Nephron progenitor cell (in vitro differentiated cells): ENCODE data around the gene MLLT3.

Source experiments
- DNase-seq: peaks from one replicate; pipeline ENCODE4 v3.0.0; 2021
- H3K27ac Mint-ChIP-seq: 2 replicates; pipeline ENCODE4 v1.8.0; 2021; ENCODE audit warnings: mild to moderate bottlenecking, moderate library complexity, mixed read lengths
- H3K27me3 Mint-ChIP-seq: 2 replicates; pipeline ENCODE4 v1.8.0; 2021; ENCODE audit warnings: mild to moderate bottlenecking, low read depth, mixed read lengths; ENCODE audit not compliant: poor library complexity
- H3K36me3 Mint-ChIP-seq: 2 replicates; pipeline ENCODE4 v1.8.0; 2021; ENCODE audit warnings: low read depth, mixed read lengths
- H3K4me1 Mint-ChIP-seq: 2 replicates; pipeline ENCODE4 v1.8.0; 2021; ENCODE audit warnings: mixed read lengths
- H3K4me3 Mint-ChIP-seq: 2 replicates; pipeline ENCODE4 v1.8.0; 2021; ENCODE audit warnings: mild to moderate bottlenecking, moderate library complexity, mixed read lengths
- H3K9me3 Mint-ChIP-seq: 2 replicates; pipeline ENCODE4 v1.8.0; 2021; ENCODE audit warnings: mild to moderate bottlenecking, moderate library complexity, mixed read lengths
- CTCF ChIP-seq: fragments of 200-600 bp; sonication (generic); IDR thresholded peaks from 2 replicates; pipeline ENCODE4 v1.5.0; 2021; ENCODE audit warnings: antibody characterized with exemption

The MLLT3 gene

GRCh38 chr9:20606652-20607051 is 15.6 kb downstream of the MLLT3 start:
- Mint-ChIP-seq H3K4me3 (peak overlapping the region; percentile 81), H3K27me3 (no peaks in the 10 kb centered on the region), H3K9me3 (no peaks in the 10 kb centered on the region), H3K27ac (peak overlapping the region; percentile 96), H3K4me1 (peaks cover 95% of the 10 kb centered on the region), H3K36me3 (no peaks in the 10 kb centered on the region)
- no peak for DNase-seq
- TF ChIP-seq CTCF: no peak

GRCh38 chr9:20604562-20604961 is 17.7 kb downstream of the MLLT3 start:
- peaks cover 93% of the 10 kb centered on the region for H3K4me1 Mint-ChIP-seq
- H3K9me3 Mint-ChIP-seq: no peaks in the 10 kb centered on the region
- no peak for DNase-seq
- H3K27me3 Mint-ChIP-seq: no peaks in the 10 kb centered on the region
- H3K27ac Mint-ChIP-seq: peak overlapping the region; percentile 91
- H3K36me3 Mint-ChIP-seq: peaks cover 12% of the 10 kb centered on the region
- peak overlapping the region; percentile 56 for H3K4me3 Mint-ChIP-seq
- TF ChIP-seq CTCF: no peak

GRCh38 chr9:20603524-20604268 is 18.6 kb downstream of the MLLT3 start:
- TF ChIP-seq CTCF: no peak
- DNase-seq: no peak
- Mint-ChIP-seq H3K4me3 (peak overlapping the region; percentile 56), H3K27ac (peak overlapping the region; percentile 84), H3K36me3 (peaks cover 21% of the 10 kb centered on the region), H3K9me3 (no peaks in the 10 kb centered on the region), H3K27me3 (no peaks in the 10 kb centered on the region), H3K4me1 (peaks cover 87% of the 10 kb centered on the region)

GRCh38 chr9:20601292-20601691 is 21.0 kb downstream of the MLLT3 start:
- H3K27me3 Mint-ChIP-seq: no peaks in the 10 kb centered on the region
- no peak for TF ChIP-seq CTCF
- peaks cover 41% of the 10 kb centered on the region for H3K36me3 Mint-ChIP-seq
- peak overlapping the region; percentile 84 for H3K27ac Mint-ChIP-seq
- peaks cover 68% of the 10 kb centered on the region for H3K4me1 Mint-ChIP-seq
- DNase-seq: no peak
- H3K4me3 Mint-ChIP-seq: peak overlapping the region; percentile 66
- H3K9me3 Mint-ChIP-seq: peaks cover 8% of the 10 kb centered on the region

GRCh38 chr9:20599195-20599594 is 23.1 kb downstream of the MLLT3 start:
- H3K36me3 Mint-ChIP-seq: peaks cover 58% of the 10 kb centered on the region
- DNase-seq: no peak
- no peaks in the 10 kb centered on the region for H3K27me3 Mint-ChIP-seq
- H3K4me3 Mint-ChIP-seq: no peak overlapping the region
- peaks cover 49% of the 10 kb centered on the region for H3K4me1 Mint-ChIP-seq
- peaks cover 17% of the 10 kb centered on the region for H3K9me3 Mint-ChIP-seq
- H3K27ac Mint-ChIP-seq: peak overlapping the region; percentile 64
- no peak for TF ChIP-seq CTCF

- peaks cover 66% of the 10 kb centered on the region for H3K36me3 Mint-ChIP-seq
- H3K9me3 Mint-ChIP-seq: peaks cover 22% of the 10 kb centered on the region
- no peak overlapping the region for H3K4me3 Mint-ChIP-seq
- no peak for DNase-seq
- H3K4me1 Mint-ChIP-seq: peaks cover 41% of the 10 kb centered on the region
- no peak for TF ChIP-seq CTCF
- no peaks in the 10 kb centered on the region for H3K27me3 Mint-ChIP-seq
- no peak overlapping the region for H3K27ac Mint-ChIP-seq
Observed at GRCh38 chr9:20598367-20598766, 23.9 kb downstream of the MLLT3 start.
